Measurements from ENCODE around the gene NCAPD2. TPM values are rescaled to one million over a fixed set of nuclear protein-coding genes. Genes with fewer than 3 reads are reported as not detected.
"Not testable (repeated sequence)": the region's sequence is repeated elsewhere in the genome, so short reads cannot be mapped to it uniquely, and the experiment has no call there.

NCAPD2 gene
- polyA plus RNA-seq, 3 donors = 6.2 to 15.0 (median 8.3) TPM

DNA sequence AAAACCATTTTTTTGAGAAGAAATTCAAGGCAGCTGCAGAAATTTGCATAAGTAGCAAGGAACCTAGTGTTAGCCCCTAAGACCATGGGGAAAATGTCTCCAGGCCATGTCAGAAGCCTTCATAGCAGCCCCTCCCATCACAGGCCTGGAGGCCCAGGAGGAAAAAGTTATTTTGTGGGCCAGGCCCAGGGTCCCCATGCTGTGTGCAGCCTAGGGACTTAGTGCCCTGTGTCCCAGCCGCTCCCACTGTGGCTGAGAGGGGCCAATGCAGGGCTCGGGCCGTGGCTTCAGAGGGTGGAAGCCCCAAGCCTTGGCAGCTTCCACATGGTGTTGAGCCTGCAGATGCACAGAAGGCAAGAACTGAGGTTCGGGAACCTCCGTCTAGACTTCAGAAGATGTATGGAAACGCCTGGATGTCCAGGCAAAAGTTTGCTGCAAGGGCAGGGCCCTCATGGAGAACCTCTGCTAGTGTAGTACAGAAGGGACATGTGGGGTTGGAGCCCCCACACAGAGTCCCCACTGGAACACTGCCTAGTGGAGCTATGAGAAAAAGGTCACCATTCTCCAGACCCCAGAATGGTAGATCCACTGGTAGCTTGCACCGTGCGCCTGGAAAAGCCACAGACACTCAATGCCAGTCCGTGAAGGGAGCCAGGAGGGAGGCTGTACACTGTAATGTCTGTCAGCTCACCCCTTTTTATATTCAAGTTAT lies 26.2 kb upstream of the NCAPD2 start:
- peaks cover 32 to 50% of the 10 kb centered on the region in 2 donors for H3K4me1 ChIP-seq (ENCODE audit: control insufficient read depth in 1 of 2, insufficient read depth in 2 of 2, low read length in 2 of 2)
- H3K36me3 ChIP-seq (replicated peaks in 1 of 2; ENCODE audit: control insufficient read depth in 1 of 2, insufficient read depth in 2 of 2, low read length in 2 of 2) = peaks cover 24 to 40% of the 10 kb centered on the region in 2 donors
- H3K4me1 Mint-ChIP-seq = peaks cover 61% of the 10 kb centered on the region
- H3K27me3 ChIP-seq (ENCODE audit: control insufficient read depth in 2 of 2, insufficient read depth in 2 of 2, low read length in 2 of 2); H3K4me3 Mint-ChIP-seq; H3K9me3 ChIP-seq (replicated peaks in 1 of 2; ENCODE audit: control insufficient read depth in 1 of 2, insufficient read depth in 1 of 2, low read length in 2 of 2); H2AFZ ChIP-seq (ENCODE audit: insufficient read depth, low read depth, low read length, poor library complexity, severe bottlenecking); H3K27me3 Mint-ChIP-seq (ENCODE audit: low read depth in 3 of 3); DNase-seq; H3K9me3 Mint-ChIP-seq; H3K27ac ChIP-seq (ENCODE audit: low read depth in 1 of 2, low read length in 2 of 2); H3K4me2 ChIP-seq (replicated peaks; ENCODE audit: extremely low read depth, low read length, poor library complexity, severe bottlenecking); H3K4me3 ChIP-seq (replicated peaks in 1 of 3; ENCODE audit: low read depth in 2 of 3, low read length in 3 of 3); H3K9ac ChIP-seq (ENCODE audit: insufficient read depth, low read length, poor library complexity, severe bottlenecking); H3K27ac Mint-ChIP-seq: not testable (repeated sequence)
- intact Hi-C loops (cut with micrococcal nuclease) = loop anchor here in 1 of 2 donors (2.0 to 5.0 kb wide), 2 partner anchors 45 to 145 kb away; no protein-coding TSS in a partner anchor
- peaks cover 48 to 51% of the 10 kb centered on the region in 2 donors for H3K36me3 Mint-ChIP-seq
- 92% methylated on average over 5 of the region's 9 CpGs for WGBS (ENCODE audit: insufficient coverage)
- peaks cover 33% of the 10 kb centered on the region for H3K79me2 ChIP-seq (ENCODE audit: insufficient read depth, low read length)
- peaks cover 34% of the 10 kb centered on the region for H4K20me1 ChIP-seq (ENCODE audit: insufficient read depth, low read length)

DNA sequence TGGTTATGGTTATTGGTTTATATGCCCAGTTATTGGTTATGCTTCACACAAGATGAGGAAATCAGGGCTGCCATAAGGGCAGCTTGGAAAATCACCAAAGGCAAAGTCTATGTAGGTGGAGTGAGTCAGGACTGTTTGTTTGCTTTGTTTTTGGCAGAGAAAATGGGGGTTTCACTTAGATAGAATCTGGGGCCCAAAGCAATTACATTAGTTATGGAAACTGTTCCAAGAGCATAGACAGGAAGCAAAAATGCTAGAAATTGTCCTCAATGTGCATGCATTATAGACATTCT lies 25.7 kb upstream of the NCAPD2 start:
- Mint-ChIP-seq H3K4me1 (peaks cover 56% of the 10 kb centered on the region), H3K4me3 (no peak overlapping the region), H3K27ac (no peak overlapping the region), H3K27me3 (ENCODE audit: low read depth in 3 of 3) (peaks cover 0 to 2% (median 1%) of the 10 kb centered on the region in 3 donors), H3K36me3 (peaks cover 43 to 47% of the 10 kb centered on the region in 2 donors), H3K9me3 (no peaks in the 10 kb centered on the region)
- Histone ChIP-seq H3K27ac (ENCODE audit: low read depth in 1 of 2, low read length in 2 of 2) (no peak overlapping the region), H3K4me3 (replicated peaks in 1 of 3; ENCODE audit: low read depth in 2 of 3, low read length in 3 of 3) (no peak overlapping the region), H3K9ac (ENCODE audit: insufficient read depth, low read length, poor library complexity, severe bottlenecking) (no peak overlapping the region), H3K27me3 (ENCODE audit: control insufficient read depth in 2 of 2, insufficient read depth in 2 of 2, low read length in 2 of 2) (no peaks in the 10 kb centered on the region), H2AFZ (ENCODE audit: insufficient read depth, low read depth, low read length, poor library complexity, severe bottlenecking) (no peak overlapping the region), H3K4me2 (replicated peaks; ENCODE audit: extremely low read depth, low read length, poor library complexity, severe bottlenecking) (no peak overlapping the region), H3K79me2 (ENCODE audit: insufficient read depth, low read length) (peaks cover 29% of the 10 kb centered on the region), H3K36me3 (replicated peaks in 1 of 2; ENCODE audit: control insufficient read depth in 1 of 2, insufficient read depth in 2 of 2, low read length in 2 of 2) (peaks cover 20 to 35% of the 10 kb centered on the region in 2 donors), H3K4me1 (ENCODE audit: control insufficient read depth in 1 of 2, insufficient read depth in 2 of 2, low read length in 2 of 2) (peaks cover 27 to 45% of the 10 kb centered on the region in 2 donors), H4K20me1 (ENCODE audit: insufficient read depth, low read length) (peaks cover 34% of the 10 kb centered on the region), H3K9me3 (replicated peaks in 1 of 2; ENCODE audit: control insufficient read depth in 1 of 2, insufficient read depth in 1 of 2, low read length in 2 of 2) (no peaks in the 10 kb centered on the region)
- intact Hi-C loops (cut with micrococcal nuclease) = loop anchor here in 1 of 2 donors (2.0 to 5.0 kb wide), 2 partner anchors 45 to 146 kb away; no protein-coding TSS in a partner anchor
- DNase-seq = no peak
- TF ChIP-seq, protein P1, sequence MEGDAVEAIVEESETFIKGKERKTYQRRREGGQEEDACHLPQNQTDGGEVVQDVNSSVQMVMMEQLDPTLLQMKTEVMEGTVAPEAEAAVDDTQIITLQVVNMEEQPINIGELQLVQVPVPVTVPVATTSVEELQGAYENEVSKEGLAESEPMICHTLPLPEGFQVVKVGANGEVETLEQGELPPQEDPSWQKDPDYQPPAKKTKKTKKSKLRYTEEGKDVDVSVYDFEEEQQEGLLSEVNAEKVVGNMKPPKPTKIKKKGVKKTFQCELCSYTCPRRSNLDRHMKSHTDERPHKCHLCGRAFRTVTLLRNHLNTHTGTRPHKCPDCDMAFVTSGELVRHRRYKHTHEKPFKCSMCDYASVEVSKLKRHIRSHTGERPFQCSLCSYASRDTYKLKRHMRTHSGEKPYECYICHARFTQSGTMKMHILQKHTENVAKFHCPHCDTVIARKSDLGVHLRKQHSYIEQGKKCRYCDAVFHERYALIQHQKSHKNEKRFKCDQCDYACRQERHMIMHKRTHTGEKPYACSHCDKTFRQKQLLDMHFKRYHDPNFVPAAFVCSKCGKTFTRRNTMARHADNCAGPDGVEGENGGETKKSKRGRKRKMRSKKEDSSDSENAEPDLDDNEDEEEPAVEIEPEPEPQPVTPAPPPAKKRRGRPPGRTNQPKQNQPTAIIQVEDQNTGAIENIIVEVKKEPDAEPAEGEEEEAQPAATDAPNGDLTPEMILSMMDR (IDR thresholded peaks at IDR 0.05) = no peak

All from CD14-positive monocyte (primary cell).